Measurements from ENCODE around the gene SAFB.

DNA sequence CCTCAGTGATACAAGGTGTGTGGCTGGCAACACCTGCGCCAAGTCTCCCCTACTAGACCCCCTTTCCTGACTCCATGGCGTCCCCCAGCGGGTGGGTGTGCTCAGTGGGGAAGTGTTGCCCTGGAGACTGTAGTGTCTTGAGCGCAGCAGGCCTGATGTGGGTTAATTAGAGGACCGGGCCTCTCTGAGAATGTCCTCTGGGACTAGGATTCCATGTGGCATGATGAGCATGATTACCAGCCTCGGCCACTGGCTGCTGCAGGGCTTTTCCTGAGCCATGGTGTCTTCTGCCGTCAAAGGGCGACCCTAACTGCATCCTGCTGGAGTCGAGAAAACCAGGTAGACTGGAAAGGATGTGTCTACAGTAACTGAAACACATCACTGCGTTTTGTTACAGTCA, 29.4 kb downstream of the SAFB start:
- TF ChIP-seq, protein P1, sequence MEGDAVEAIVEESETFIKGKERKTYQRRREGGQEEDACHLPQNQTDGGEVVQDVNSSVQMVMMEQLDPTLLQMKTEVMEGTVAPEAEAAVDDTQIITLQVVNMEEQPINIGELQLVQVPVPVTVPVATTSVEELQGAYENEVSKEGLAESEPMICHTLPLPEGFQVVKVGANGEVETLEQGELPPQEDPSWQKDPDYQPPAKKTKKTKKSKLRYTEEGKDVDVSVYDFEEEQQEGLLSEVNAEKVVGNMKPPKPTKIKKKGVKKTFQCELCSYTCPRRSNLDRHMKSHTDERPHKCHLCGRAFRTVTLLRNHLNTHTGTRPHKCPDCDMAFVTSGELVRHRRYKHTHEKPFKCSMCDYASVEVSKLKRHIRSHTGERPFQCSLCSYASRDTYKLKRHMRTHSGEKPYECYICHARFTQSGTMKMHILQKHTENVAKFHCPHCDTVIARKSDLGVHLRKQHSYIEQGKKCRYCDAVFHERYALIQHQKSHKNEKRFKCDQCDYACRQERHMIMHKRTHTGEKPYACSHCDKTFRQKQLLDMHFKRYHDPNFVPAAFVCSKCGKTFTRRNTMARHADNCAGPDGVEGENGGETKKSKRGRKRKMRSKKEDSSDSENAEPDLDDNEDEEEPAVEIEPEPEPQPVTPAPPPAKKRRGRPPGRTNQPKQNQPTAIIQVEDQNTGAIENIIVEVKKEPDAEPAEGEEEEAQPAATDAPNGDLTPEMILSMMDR (IDR thresholded peaks at IDR 0.05; ENCODE audit: low read depth, low read length), result no peak
- TF ChIP-seq EZH2phosphoT487 (IDR thresholded peaks at IDR 0.05; ENCODE audit: low read depth), result no peak
